ENCODE measurements around the gene CFAP100.

The CFAP100 gene

DNA sequence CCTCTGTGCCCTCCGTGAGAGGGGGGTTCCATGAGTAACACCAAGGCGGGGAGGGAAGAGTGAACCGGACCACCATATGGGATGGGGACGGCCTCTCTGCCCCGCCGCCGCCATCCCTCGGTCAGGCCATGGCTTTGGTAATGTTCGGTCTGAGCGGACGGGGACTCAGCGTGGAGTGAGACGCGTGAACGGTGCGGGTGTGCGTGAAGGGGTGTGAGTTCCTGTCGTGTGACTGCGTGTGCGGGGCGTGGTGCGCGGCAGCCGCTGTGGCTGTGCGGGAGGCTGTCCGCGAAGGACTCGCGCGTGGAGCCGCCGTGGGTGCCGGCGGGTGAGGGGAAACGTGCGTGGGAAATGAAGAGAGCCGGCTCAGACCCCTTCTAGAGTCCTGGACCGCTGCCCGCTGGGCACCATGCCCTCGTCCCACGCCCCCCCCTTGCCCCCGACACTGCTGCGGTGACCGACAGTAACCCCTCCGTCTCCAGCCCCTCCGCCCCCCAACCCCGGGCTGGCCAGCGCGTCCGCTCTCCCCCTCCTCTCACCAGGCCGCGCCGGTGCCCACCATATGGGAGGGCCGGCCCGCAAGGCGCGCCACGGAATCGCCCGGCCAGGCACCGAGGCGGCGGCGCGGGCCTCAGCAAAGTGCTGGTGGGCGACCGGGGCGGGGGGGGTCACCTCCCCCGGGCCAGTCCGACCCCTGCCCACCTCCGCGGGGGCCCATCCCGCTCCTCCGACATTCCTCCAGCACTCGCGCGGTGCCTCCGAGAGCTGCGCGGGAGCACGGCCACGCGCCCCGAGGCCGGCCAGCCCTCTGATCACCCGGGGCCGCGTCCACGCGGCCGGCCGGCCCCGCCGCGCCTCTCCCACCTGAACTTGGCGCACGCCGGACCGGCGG, 38.1 kb upstream of the CFAP100 start:
- DNase-seq (ENCODE audit: low read depth in 2 of 2, low spot score in 1 of 2) = no peak

GRCh38 chr3:126357295-126358037, 37.2 kb upstream of the CFAP100 start, which contains the start of gene KLF15:
Gene KLF15 (minus strand): TSS chr3:126357408. CDS start chr3:126352922, 4,486 bp downstream.
- peak; percentile 50 to 51 for DNase-seq (ENCODE audit: low read depth in 2 of 2, low spot score in 1 of 2)

DNA sequence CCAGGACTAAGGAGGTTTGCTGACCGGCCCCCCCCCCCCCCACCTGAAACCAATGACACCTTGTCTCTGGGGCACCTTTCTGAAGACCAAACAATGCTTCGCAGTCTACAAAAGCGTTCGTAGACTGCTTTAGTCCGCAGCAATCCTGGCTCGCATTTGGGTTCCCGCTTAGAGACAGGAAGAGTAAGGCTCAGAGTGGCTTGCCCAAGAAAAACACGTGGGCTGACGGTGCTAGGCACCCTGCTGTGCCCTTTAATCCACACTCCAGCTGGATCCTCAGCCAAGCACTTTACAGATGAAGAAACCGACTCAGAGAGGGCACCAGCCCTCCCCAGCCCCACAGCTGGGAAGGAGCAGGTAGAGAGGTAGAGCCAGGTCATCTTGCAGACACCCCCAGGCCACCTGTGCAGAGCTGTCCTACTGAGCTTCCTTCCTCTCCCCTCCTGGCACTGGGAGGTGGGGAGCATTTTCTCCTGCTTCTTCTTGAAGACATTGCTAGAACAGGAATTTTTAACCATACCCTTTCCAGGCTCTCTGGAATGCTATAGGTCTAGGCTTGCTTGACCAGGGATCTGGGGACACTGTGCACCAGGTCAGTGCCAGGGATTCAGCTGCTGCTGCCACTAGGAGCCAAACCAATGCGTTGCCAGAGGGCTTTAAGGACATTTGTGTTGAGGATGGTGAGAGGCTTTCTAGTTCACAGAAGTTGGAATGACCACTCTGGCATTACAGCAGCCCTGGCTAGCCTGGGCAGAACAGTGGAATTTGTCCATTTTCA, 36.5 kb upstream of the CFAP100 start:
- DNase-seq (ENCODE audit: low read depth in 2 of 2, low spot score in 1 of 2) = no peak

DNA sequence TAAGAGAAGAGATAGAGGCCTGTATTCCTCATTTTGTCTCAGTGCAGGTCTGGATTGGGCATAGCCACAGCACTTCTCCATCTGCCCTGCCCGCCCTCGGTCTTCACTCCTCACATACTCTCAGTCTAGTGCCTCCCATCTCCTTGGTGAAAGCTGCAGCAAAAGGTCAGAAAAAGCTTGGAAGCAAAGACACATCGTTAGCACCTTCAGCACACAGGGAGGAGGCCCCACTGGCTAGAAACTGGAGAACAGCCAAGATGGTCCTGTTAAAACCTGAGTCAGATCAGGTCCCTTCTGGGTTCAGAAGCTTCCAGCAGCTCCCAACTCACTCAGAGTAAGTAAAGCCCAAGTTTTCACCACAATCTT, 35.9 kb upstream of the CFAP100 start:
- DNase-seq (ENCODE audit: low read depth in 2 of 2, low spot score in 1 of 2) = no peak

DNA sequence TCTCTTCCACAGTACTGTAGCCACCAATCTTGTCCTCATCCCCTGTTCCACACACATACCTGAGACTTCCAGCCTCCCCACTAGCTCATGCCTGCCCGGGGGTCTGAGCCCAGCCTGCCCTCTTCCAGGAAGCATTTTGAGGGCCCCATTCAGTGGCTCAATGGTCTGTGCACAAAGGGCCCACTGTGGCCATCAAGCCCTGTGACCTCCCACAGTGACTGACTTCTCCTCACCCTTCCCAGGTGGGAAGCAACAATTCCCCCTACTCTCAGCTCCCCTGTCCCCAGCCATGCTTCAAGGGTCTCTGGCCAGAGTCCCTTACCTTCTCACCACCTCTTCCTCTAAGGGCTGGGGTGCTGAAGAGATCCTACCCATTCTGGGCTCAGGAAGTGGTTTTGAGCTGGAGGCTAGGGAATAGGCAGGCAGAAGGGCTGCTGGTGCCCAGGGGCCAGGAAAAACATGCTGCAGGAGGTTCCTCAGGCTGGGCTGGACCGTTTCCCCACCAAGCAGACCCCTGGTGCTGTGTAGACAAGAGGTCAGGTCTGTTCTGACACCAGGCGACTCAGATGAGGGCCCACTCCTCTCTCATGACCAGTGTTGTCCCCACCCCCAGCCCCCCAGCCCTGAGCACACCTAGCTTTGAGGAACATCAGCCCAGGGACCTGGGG, 34.5 kb upstream of the CFAP100 start:
- DNase-seq (ENCODE audit: low read depth in 2 of 2, low spot score in 1 of 2) = no peak

DNA sequence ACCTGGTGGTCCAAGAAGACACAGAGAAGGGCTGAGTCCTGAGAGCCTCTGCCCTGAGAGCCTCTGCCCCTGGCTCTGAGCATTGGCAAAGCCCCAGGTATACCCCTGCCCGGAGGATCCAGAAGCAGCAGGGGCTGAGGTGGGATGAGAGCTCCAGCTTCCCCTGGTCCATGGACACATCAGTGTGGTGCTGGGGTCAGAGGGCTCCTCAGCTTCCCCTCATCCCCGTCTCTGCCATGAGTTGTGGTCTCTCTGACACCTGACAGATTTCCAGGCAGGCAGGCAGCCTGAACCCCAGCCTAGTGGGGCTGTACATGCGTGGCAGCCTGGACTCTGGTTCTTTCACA, 34.0 kb upstream of the CFAP100 start:
- DNase-seq (ENCODE audit: low read depth in 2 of 2, low spot score in 1 of 2) = no peak

GRCh38 chr3:126361211-126361610, 33.5 kb upstream of the CFAP100 start:
- DNase-seq (ENCODE audit: low read depth in 2 of 2, low spot score in 1 of 2) = no peak

- no peak for DNase-seq (ENCODE audit: low read depth in 2 of 2, low spot score in 1 of 2)
Measured at GRCh38 chr3:126364130-126364695, 30.5 kb upstream of the CFAP100 start.

DNA sequence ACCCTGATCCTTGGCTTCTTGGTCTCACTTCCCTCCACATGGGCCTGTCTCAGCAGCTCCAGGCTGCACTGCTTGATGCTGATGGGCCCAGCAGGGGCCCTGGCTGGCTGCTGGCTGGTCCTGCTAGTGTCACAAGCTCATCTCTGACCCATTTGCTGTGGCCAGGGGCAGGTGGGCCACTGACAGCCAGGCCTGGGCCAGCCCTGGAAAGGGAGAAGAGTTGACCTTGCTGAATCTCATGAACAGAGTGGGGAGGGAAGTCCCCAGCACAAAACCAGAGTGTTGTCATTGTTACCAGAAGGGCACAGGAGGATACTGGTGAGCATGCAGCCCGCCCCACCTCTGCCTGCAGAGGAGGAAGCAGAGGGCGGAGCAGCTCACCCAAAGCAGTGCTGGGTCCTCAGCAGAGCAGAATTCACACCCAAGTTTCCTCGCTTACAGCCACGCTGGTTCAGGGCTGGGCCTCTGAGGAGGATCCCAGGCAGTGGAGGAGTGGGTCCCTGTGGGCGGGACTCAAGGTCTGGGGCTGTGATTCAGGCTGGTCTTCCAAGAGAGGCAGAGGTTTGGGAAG, 29.9 kb upstream of the CFAP100 start:
- no peak for DNase-seq (ENCODE audit: low read depth in 2 of 2, low spot score in 1 of 2)

DNA sequence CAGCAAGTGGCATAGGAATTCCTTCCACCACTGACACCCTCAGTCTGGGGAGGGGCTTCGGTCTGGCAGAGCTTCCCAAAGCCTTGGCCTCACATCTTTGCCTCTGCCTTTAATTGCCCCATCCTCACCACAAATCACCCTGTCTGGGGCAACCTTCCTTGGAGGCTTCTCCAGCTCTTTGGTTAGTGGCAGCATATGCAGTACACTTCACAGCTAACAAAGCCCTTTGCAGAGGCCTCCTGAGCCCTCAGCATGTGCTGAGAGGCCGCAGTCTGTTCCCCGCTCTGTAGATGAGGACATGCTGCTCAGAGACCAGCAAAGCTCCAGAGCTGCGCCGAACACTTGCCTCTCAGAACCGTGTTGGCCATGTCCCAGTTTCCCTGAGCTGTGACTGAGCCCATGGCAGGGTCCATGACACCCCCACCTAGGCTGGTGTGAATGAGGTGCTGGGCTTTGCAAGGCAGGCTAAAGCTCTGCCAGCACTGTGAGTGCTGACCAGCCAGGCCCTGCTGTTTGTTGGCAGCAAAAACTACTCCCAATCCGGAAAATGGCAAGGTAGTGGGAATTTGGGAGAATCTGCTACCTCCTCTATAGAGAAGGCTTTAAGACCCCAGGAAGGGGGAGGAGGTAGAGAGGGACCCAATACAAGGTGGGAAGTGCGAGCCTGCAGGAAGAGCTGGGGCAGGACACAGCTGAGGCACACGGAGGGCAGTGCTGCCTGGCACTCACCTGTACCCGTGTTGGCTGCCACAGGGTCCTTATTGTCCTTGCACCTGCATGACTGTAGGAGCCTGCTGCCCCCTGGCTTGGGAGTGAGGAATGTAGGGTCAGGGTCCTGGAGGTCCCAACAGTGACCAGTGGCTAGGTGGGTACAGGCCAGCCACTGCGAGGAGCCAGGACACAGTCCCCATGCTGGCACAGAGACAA, 29.1 kb upstream of the CFAP100 start:
- no peak for DNase-seq (ENCODE audit: low read depth in 2 of 2, low spot score in 1 of 2)

GRCh38 chr3:126367316-126367805, 27.3 kb upstream of the CFAP100 start:
- DNase-seq (ENCODE audit: low read depth in 2 of 2, low spot score in 1 of 2) = no peak

- DNase-seq (ENCODE audit: low read depth in 2 of 2, low spot score in 1 of 2) = no peak
Measured at GRCh38 chr3:126369490-126369889, 25.2 kb upstream of the CFAP100 start.

GRCh38 chr3:126370055-126370454, 24.7 kb upstream of the CFAP100 start:
- DNase-seq (ENCODE audit: low read depth in 2 of 2, low spot score in 1 of 2) = no peak

GRCh38 chr3:126370606-126371005, 24.1 kb upstream of the CFAP100 start:
- no peak for DNase-seq (ENCODE audit: low read depth in 2 of 2, low spot score in 1 of 2)

GRCh38 chr3:126371096-126371705, 23.5 kb upstream of the CFAP100 start:
- no peak for DNase-seq (ENCODE audit: low read depth in 2 of 2, low spot score in 1 of 2)

DNA sequence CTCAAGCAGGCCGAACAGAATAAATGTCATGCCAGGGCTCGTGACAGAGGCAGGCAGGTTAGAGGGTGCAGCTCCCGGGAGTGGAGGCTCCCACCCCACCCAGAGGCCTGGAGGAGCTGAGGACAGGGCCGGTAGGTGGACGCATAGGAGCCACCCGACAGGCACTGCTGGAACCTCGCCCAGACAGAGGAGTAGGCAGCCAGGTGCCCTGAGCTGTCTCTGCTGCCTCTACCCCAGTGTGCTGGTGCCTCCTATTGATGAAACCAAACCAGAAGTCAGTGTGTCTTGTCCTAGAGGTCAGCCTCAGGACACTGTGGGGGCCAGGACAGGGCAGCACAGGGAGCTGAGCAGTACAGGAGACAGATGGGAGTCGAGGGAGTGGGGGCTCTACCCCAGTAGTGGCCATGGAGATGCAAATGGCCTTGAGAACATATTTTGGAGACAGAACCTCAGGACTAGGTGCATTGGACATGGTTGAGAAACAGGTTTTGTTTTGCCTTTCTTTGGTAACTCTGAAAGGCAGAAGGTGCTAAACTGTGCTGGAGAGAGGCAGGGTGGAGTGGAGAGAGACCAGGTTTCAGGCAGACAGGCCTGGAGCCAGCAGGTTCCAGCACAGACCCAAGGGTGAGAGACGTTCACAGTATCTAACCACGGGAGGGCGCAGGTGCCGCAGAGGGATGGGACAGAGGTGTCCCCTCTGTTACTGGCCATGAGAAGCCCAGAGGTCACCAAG, 22.1 kb upstream of the CFAP100 start:
- no peak for DNase-seq (ENCODE audit: low read depth in 2 of 2, low spot score in 1 of 2)

DNA sequence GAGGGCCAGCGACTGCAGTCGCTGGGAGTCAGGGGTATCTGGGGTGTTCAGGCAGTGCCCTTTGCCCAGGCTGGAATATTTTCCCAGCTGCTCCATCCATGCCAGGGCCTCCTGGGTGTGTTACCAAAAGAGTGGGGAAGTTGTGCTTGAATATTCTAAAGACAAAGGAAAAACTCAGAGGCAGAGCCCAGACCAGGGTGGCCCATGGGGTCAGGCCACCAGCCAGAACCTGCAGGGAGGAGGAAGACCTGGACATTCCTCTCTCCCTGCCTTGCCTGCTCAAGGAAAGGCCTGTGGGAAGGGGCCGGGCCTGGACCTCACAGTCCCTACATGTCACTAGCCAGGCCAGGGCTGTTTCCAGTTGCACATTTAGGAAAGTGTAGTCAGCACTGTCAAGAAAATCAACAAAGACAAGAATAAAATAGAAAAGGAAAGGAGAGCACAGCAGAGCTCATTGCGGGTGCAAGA, 21.5 kb upstream of the CFAP100 start:
- DNase-seq (ENCODE audit: low read depth in 2 of 2, low spot score in 1 of 2) = no peak
